22Rv1 (cell line): ENCODE measurements around the gene OR52E5.
A peak's percentile ranks its signal among the peaks of the same experiment; 100 is the strongest.

Source experiments
- H3K27ac ChIP-seq: fragments of 450-650 bp; 2 replicates; pipeline ENCODE4 v1.5.1; 2017
- ZFX ChIP-seq: fragments of 450-650 bp; IDR thresholded peaks from 2 replicates; pipeline ENCODE4 v1.6.1; 2017; ENCODE audit warnings: antibody characterized with exemption, borderline replicate concordance
- TF ChIP-seq, protein P1 (sequence below): fragments of 450-650 bp; IDR thresholded peaks from 2 replicates; pipeline ENCODE4 v1.5.1; 2017; ENCODE audit warnings: mild to moderate bottlenecking

OR52E5 gene

DNA sequence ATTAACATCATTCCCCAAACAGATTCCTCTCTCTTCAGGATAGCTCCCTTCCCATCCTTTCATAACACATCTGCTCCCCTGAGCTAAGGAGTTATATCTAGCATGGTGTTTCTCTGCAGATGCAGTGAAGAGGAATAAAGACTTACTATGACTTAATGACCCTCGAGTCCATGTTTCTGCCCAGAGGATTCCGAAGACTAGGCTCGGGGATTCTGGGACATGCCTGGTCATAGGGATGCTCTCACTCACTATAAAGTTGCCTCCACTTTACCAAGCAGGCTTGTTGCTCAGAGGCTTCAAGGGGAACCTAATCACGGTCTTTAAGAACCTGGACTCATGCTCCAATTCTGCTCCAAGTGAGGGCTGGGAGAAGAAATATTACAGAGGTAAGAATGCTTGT is 12.7 kb upstream of the OR52E5 start, which contains the start of gene OR52E4:
Gene OR52E4 (plus strand): TSS at position 301 of the 400 bp plus-strand sequence. CDS start 3,664 bp downstream, outside the sequence.
- H3K27ac ChIP-seq: no peak within 1 kb of the TSS
- no peak for TF ChIP-seq ZFX
- TF ChIP-seq, protein P1, sequence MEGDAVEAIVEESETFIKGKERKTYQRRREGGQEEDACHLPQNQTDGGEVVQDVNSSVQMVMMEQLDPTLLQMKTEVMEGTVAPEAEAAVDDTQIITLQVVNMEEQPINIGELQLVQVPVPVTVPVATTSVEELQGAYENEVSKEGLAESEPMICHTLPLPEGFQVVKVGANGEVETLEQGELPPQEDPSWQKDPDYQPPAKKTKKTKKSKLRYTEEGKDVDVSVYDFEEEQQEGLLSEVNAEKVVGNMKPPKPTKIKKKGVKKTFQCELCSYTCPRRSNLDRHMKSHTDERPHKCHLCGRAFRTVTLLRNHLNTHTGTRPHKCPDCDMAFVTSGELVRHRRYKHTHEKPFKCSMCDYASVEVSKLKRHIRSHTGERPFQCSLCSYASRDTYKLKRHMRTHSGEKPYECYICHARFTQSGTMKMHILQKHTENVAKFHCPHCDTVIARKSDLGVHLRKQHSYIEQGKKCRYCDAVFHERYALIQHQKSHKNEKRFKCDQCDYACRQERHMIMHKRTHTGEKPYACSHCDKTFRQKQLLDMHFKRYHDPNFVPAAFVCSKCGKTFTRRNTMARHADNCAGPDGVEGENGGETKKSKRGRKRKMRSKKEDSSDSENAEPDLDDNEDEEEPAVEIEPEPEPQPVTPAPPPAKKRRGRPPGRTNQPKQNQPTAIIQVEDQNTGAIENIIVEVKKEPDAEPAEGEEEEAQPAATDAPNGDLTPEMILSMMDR: no peak

DNA sequence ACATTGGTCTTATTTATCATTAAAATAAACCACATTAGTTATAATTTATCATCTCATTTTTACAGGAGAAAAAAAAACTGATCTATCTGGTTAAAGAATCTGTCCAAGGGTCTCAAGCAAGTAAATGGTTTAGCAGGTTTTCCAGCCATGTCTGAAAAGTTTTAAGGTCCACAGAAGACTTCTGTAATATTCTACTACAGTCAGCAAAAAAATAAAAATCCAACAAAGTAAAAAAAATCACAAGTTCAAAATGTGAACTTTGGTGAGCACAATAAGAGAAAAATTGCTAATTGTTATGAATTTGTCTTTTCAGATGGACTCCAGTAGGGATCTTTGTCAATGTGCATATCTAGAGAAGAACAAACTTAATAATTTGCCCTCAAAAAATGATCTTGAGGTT is 11.3 kb upstream of the OR52E5 start:
- H3K27ac ChIP-seq: no peak overlapping the region
- no peak for TF ChIP-seq ZFX
- TF ChIP-seq, protein P1: no peak

DNA sequence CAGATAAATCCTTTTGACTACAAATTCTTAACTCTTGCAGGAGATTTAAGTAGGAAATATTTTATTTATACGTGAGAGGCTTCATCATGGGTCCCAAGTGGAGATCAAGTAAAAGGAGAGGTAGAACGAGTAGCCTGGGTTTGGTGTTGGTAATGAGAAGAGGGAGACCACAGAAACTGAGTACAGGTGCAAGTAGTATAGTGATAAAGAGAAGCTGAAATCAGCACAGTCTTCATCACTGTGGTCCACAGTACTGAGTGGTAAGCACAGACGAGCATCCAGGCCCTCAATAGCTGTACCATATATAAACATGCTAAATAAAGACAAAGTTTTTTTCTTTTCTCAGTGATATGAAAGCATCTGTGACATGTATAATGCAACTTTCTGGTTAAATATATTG is 5.8 kb upstream of the OR52E5 start:
- TF ChIP-seq, protein P1: no peak
- no peak for TF ChIP-seq ZFX
- H3K27ac ChIP-seq: no peak overlapping the region

DNA sequence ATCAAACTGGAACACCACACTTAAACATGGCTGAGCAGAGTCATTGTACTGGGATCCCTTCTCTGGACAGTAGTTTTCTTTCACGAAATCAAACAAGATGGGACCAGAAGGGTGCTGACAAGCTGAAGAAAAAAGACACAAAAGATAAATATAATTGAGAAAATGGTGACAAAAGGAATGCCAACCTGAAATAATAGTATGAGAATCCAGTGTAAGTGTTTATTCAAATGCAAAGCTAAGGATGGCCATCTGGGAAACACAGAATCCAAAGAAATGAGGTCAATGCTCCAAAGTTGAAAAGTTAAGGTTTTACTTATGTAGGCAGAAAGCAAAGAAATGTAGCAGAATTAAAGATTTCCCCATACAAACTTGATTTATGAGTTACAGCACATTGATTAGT is 5.3 kb upstream of the OR52E5 start:
- TF ChIP-seq ZFX: no peak
- TF ChIP-seq, protein P1: no peak
- H3K27ac ChIP-seq: no peak overlapping the region

DNA sequence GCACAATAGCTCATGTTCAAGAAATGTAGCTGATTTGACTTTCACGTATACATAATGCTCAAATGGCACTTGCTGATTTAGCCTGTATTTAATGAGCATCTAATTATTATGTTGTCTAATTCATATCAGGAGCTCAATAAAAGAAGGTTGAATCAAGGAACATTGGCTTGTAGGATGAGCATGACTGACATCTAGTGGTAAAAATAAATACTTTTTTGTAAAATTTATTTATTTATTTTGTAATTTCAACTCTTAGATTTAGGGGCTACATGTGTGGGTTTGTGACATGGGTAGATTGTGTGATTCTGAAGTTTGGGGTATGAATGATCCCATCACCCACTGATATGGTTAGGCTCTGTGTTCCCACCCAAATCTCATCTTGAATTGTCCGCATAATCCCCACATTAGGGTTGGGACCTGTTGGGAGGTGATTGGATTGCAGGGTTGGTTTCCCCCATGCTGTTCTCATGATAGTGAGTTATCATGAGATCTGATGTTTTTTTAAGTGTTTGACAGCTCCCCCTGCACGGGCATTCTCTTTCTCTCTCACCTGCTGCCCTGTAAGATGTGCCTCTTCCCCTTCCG is 1.7 kb upstream of the OR52E5 start:
- TF ChIP-seq ZFX: no peak
- TF ChIP-seq, protein P1: peak; percentile 77
- H3K27ac ChIP-seq: no peak overlapping the region

DNA sequence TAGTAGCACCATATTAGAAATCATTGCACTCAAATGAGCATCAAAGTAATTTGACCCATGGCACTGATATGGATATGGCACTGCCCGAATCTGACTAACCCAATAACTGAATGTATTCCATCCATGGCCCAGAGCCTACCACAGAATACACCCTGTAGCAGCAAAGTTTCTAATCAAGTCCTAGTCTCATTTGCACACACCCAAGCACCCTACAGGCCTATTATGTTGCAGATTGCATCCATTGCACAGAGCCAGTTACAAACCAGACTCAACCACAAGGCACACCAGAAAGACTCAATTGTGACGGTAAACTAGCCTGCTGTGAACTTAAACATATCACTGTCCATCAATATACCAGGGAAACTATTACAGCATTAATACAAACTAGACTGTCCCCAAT is 6.5 kb downstream of the OR52E5 start:
- no peak overlapping the region for H3K27ac ChIP-seq
- TF ChIP-seq, protein P1: no peak
- no peak for TF ChIP-seq ZFX

DNA sequence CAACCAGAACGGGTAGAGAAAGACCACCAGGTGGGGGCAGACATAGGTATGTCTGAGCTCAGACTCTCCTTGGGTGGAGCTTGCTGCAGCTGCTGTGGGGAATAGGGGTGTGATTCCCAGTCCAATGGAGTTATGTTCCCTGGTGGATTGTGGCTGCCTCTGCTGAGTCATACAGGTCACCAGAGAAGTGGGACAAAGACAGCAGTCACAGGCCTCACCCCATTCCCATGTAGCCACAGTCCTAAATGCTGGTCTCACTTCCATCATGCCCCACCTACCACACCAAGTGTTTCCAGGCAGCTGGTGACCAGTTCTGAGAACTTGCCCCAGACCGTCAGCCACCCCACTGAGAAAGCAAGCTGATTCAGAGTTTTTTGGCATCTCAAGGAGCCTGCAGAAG is 17.5 kb downstream of the OR52E5 start:
- TF ChIP-seq, protein P1: no peak
- no peak for TF ChIP-seq ZFX
- H3K27ac ChIP-seq: no peak overlapping the region
